GM21723 (cell line): Measurements from ENCODE around the gene SUSD6.

Experiments used
- ATAC-seq: cut with Tn5 transposase; IDR thresholded peaks from one replicate; pipeline ENCODE4 v1.9.1; 2021; ENCODE audit warnings: mild to moderate bottlenecking, moderate library complexity; ENCODE audit not compliant: unreplicated experiment

SUSD6 gene

GRCh38 chr14:69670093-69670492, 58.7 kb downstream of the SUSD6 start:
- ATAC-seq, result no peak

DNA sequence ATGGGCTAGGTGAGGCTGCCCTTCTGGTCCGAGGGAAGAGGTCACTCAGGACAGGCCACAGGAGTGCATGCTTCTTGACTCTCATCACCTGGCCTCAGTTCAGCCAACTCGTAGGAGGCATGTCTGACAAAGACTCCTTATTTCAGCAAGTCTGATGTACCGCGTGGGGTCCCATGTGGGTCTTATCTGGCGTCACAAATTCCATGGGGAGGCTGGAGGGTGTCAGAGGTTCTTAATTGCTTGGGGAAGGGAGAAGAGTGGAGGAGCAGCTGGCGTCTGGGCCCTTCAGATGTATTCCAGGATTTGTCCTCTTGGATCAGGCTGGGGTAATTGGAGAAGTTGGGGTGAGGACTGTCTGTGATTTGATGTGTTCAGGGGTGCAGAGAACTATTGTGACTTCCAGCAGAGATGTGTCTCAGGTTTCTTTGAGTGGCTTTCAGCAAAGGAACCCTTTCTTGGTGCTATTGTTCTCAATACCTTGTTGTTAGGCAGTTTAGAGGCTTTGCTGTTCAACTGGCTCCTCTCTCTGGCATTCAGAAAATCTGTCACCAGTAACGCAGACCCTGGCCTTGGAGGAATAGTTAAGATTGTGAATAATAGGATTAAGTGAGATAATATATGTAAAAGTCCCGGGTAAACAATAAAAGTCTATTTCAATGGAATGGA, 60.1 kb downstream of the SUSD6 start:
- no peak for ATAC-seq

- ATAC-seq, result no peak
These were observed 61.0 kb downstream of the SUSD6 start for GRCh38 chr14:69672356-69672755.

DNA sequence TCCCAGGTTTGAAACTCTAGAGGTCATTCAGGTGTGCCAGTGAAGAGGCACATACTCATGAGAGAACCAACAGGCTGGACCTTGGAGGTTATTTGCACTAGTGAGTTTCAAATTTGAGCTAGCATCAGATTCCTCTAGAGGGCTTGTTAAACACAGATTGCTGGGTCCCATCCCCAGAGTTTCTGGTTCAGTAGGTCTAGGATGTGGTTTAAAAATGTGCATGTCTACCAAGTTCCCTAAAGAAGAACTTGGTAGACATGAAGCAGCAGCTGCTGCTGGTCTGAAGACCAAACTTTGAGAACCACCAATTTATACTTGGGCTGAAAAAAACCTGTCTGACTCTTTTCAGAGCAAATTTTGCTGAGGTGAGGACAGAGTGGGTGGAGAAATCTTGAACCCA, 61.7 kb downstream of the SUSD6 start:
- peak; percentile 44 for ATAC-seq

GRCh38 chr14:69673578-69674305, 62.3 kb downstream of the SUSD6 start:
- peak; percentile 30 for ATAC-seq

- no peak for ATAC-seq
These were observed 63.3 kb downstream of the SUSD6 start for GRCh38 chr14:69674546-69675244.

- no peak for ATAC-seq
These were observed 63.8 kb downstream of the SUSD6 start for GRCh38 chr14:69675245-69675583.

GRCh38 chr14:69675877-69676416, 64.6 kb downstream of the SUSD6 start:
- peak; percentile 75 for ATAC-seq

GRCh38 chr14:69676723-69677122, 65.3 kb downstream of the SUSD6 start:
- no peak for ATAC-seq

DNA sequence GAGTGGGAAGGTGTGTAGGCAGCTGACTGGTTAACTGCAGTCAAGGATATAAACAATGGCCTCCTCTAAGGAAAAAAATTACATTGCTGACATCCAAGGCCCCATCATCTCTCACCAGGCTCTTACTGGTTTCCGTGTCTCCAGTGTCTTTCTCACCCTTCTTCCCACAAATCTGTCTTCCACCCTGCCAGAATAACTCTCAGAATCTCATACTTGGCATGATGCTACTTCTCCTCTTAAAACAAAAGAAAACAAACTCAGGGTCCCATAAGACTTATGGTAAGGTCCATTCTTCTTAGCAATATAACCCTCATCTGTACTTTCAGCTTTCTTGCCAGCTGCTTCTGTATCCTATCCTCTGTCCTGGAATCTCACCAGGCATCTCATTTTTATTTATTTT, 68.9 kb downstream of the SUSD6 start:
- no peak for ATAC-seq

GRCh38 chr14:69682136-69682535, 70.7 kb downstream of the SUSD6 start:
- ATAC-seq, result no peak

DNA sequence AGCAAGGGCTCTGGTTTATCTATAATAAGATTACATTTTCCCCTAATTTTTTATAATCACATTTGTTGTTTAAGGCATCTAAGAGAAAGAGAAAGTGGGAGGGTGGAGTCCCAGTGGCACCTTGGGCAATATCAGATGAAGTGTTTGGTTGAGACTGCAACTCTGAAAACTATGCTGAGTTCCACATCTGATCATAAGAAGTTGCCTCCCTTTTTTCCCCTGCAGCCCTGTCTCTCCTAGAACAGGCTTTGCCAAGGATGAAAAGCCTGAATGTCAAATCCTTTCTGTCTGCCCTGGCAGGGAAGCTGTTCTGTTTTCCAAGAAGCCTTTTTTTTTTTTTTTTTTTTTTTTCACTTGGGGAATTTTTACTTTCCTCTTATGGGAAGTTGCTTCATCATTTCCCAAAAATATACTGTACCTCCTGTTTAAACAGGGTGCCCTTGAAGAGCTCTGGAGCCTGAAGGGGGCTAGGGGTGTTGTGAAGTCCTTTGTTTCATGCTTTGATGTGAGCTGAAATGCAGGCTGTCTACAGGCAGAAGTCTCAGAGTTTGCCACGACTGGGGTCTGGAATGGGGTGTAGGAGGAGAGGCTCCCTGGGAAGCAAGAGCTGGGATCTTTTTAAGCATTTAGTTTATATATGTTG, 71.3 kb downstream of the SUSD6 start:
- no peak for ATAC-seq

GRCh38 chr14:69683971-69684370, 72.6 kb downstream of the SUSD6 start:
- peak; percentile 65 for ATAC-seq

DNA sequence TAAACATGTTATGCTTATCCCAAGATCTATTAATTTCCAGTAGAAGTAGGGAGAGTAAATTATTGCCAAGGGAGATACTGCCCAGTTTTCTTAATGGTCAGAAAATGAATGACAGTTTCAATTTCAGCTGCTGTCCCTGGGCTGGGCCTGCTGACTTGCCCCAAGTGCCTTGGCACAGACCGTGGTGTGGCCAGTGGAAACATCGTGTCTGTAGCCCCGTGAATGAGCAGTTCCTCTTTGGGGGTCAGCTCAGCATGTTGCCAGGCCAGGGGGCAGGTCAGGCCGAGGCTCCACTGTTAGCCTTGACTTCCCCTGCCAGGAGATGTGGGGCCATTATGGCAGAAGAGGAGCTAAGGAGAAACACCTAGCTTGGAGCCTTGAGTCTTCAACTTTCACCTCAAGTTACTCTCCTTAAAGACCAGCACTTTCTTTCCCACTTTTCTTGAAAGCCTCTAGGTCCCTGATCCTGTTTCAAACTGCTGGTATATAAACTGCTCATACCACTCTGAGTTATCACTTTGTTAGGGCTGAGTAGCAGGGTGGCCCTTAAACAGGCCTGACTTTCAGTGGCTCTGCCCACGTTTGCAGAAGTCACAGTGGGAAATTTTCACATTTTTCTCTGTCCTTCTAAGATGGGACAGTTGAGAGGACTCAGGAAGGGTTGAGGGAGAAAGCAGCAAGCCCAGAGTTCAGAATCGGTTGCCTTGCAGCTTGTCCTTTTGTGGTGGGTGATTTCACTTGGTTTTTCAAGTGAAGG, 73.2 kb downstream of the SUSD6 start:
- peak; percentile 21 for ATAC-seq

- ATAC-seq, result peak; percentile 46
These were observed 73.8 kb downstream of the SUSD6 start for GRCh38 chr14:69685218-69685616.

GRCh38 chr14:69685716-69686115, 74.3 kb downstream of the SUSD6 start:
- no peak for ATAC-seq

GRCh38 chr14:69687606-69688298, 76.4 kb downstream of the SUSD6 start:
- ATAC-seq, result no peak

DNA sequence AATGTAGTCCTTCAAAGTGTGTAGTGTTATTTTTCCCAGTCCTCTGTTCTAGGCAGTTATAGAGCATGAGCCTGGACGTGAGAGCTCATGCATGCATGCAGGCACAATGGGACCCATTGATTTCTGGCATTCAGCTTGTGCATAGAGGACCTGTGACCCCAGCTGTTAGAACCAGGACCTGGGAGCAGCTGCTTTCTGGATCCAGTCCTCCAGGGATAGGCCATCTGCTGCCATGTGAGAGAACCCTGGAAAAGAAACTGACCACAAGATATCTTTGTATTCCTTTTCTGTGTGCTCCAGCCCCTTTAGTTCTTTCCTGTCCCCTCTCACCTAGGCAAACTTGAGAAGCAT, 76.9 kb downstream of the SUSD6 start:
- no peak for ATAC-seq

DNA sequence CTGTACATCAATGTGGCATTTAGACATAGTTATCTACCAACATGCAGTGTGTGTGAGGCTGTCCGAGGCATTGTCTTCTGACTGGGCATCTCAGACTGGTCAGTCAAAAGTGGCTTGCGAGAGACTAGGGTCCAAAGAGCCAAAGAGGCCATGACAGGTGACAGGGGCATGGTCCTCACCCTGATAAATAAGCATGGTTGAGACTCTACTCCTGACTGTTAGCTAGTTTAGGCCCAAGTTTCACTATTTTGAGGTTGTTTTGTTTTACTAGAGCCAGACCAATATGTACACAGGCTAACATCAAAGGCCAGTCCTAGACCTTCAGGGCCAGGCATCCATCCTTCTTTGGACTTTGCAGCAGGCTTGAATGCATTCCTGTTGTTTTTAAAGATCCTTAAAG, 78.6 kb downstream of the SUSD6 start:
- ATAC-seq, result no peak

- no peak for ATAC-seq
These were observed 81.2 kb downstream of the SUSD6 start for GRCh38 chr14:69692594-69692993.
